K562 (cell line): ENCODE measurements around the gene SPEG. TPM values are rescaled to one million over a fixed set of nuclear protein-coding genes. Genes with fewer than 3 reads are reported as not detected.

ENCODE experiments used
- ATAC-seq: fragments of 200-7000 bp; cut with Tn5 transposase; 3 replicates; pipeline ENCODE4 v1.9.1; 2020; ENCODE audit warnings: moderate library complexity
- BruUV-seq: library from RNA; stranded (reverse); fragments of 400-500 nt; replicated peaks from 2 replicates; lab custom pipeline; 2021; lab: Mats Ljungman, UMichigan
- CTCF ChIA-PET: fragments of 300-600 bp; formaldehyde crosslinking; extraction: SDS; loops from one replicate; lab custom pipeline; 2021; ENCODE audit warnings: low intra/inter-chr PET ratio; lab: Yijun Ruan, JAX
- POLR2A ChIA-PET: fragments of 300-600, 350-650 bp; sonication (Branson Sonifier 250); formaldehyde crosslinking; extraction: SDS; loops from one replicate; lab custom pipeline; 2021; ENCODE audit warnings: antibody characterized with exemption, inconsistent platforms; lab: Yijun Ruan, JAX
- DNase-seq, 4 experiments: peaks; one replicate each; pipeline versions ENCODE4 v3.0.0 to v3.0.0-alpha.2; 2011 to 2018; ENCODE audit warnings: low spot score in 3 of 4, mixed read lengths in 3 of 4; ENCODE audit errors: extremely low read depth in 1 of 4
- FAIRE-seq: peaks from 2 replicates; lab custom pipeline; 2011; peaks lifted over from hg19 to GRCh38; lab: Jason Lieb, UNC
- H2AFZ ChIP-seq: 2 replicates; pipeline ENCODE4 v1.6.0; 2011; ENCODE audit warnings: low read depth, low read length, control low read depth, inconsistent platforms
- H3K27ac ChIP-seq: fragments of 200-600 bp; 3 replicates; pipeline ENCODE4 v1.8.0; 2011; ENCODE audit warnings: low read depth, mild to moderate bottlenecking, control low read depth, inconsistent platforms, low read length, moderate library complexity, mixed read lengths; ENCODE audit errors: extremely low read depth
- H3K27me3 ChIP-seq, 2 experiments: fragments of 300-600 bp in 1 of 2; 2 replicates in 1 of 2; 3 replicates in 1 of 2; pipeline versions ENCODE4 v1.6.0 to v1.8.0; 2011; ENCODE audit warnings: inconsistent platforms in 2 of 2, low read length in 2 of 2, mild to moderate bottlenecking in 1 of 2, mixed read lengths in 1 of 2, moderate library complexity in 1 of 2; ENCODE audit not compliant: control insufficient read depth in 2 of 2, insufficient read depth in 2 of 2
- H3K36me3 ChIP-seq: fragments of 300-600 bp; 3 replicates; pipeline ENCODE4 v1.8.0; 2011; ENCODE audit warnings: mild to moderate bottlenecking, low read length, inconsistent platforms; ENCODE audit not compliant: control insufficient read depth, insufficient read depth
- H3K4me1 ChIP-seq, 2 experiments: fragments of 200-600 bp in 1 of 2; replicated peaks in 1 of 2; 2 replicates in 1 of 2; 3 replicates in 1 of 2; pipeline versions ENCODE4 v1.5.1 to v1.8.0; 2011; ENCODE audit warnings: inconsistent platforms in 2 of 2, low read length in 2 of 2, mild to moderate bottlenecking in 1 of 2, mixed read lengths in 1 of 2, moderate library complexity in 1 of 2; ENCODE audit not compliant: control insufficient read depth in 2 of 2, insufficient read depth in 2 of 2
- H3K4me2 ChIP-seq: 2 replicates; pipeline ENCODE4 v1.6.1; 2011; ENCODE audit warnings: low read length, control low read depth, inconsistent platforms, mixed read lengths; ENCODE audit not compliant: insufficient read depth
- H3K4me3 ChIP-seq: fragments of 200-600 bp; sonication (generic), shearing (Covaris generic); 2 replicates; pipeline ENCODE4 v1.5.1; 2016; ENCODE audit warnings: control low read depth, inconsistent platforms
- H3K79me2 ChIP-seq: fragments of 200-600 bp; 3 replicates; pipeline ENCODE4 v1.8.0; 2011; ENCODE audit warnings: low read length, inconsistent platforms; ENCODE audit not compliant: control insufficient read depth, insufficient read depth
- H3K9ac ChIP-seq, 2 experiments: 2 replicates each; pipeline versions ENCODE4 v1.6.0 to v1.6.1; 2011; ENCODE audit warnings: low read depth in 2 of 2, low read length in 2 of 2, control low read depth in 1 of 2, inconsistent platforms in 1 of 2, mild to moderate bottlenecking in 1 of 2, mixed read lengths in 1 of 2; ENCODE audit not compliant: insufficient read depth in 1 of 2
- H3K9me1 ChIP-seq: one replicate; pipeline ENCODE4 v1.6.0; 2011; ENCODE audit warnings: inconsistent platforms, mild to moderate bottlenecking, low read length, moderate library complexity; ENCODE audit not compliant: control insufficient read depth, insufficient read depth
- H3K9me3 ChIP-seq: replicated peaks from 2 replicates; pipeline ENCODE4 v1.5.1; 2011; ENCODE audit warnings: low read depth, low read length, inconsistent platforms; ENCODE audit not compliant: control insufficient read depth, insufficient read depth
- H4K20me1 ChIP-seq: replicated peaks from 2 replicates; pipeline ENCODE4 v1.6.1; 2011; ENCODE audit warnings: low read length, inconsistent platforms, mixed read lengths; ENCODE audit not compliant: control insufficient read depth, insufficient read depth
- DMBX1 ChIP-seq: fragments of 250-450 bp; sonication (Bioruptor Pico); IDR thresholded peaks from 2 replicates; pipeline ENCODE4 v1.8.0; 2022; ENCODE audit warnings: inconsistent platforms, mild to moderate bottlenecking, moderate library complexity, borderline replicate concordance
- FOSL1 ChIP-seq: fragments of 200-800 bp; sonication (Bioruptor generic); conservative IDR thresholded peaks from 2 replicates; pipeline ENCODE4 v1.6.1; 2016; ENCODE audit warnings: missing genetic modification characterization, missing compliant biosample characterization
- KHSRP ChIP-seq: fragments of 450-650 bp; IDR thresholded peaks from 2 replicates; pipeline ENCODE4 v1.6.1; 2017
- NKRF ChIP-seq: fragments of 450-650 bp; IDR thresholded peaks from 2 replicates; pipeline ENCODE4 v1.6.1; 2016; ENCODE audit warnings: borderline replicate concordance
- ZNF395 ChIP-seq: fragments of 200-800 bp; sonication (Bioruptor generic); IDR thresholded peaks from 2 replicates; pipeline ENCODE4 v1.6.1; 2017; ENCODE audit warnings: missing genetic modification characterization, missing compliant biosample characterization
- WGBS: fragments of 100-300 bp; shearing (Covaris generic); methylation state at CpG from one replicate; pipeline ENCODE4 v1.1.6; 2016; ENCODE audit warnings: low coverage, mixed read lengths; ENCODE audit not compliant: insufficient coverage; ENCODE audit errors: missing lambda C conversion rate; 5-methylcytosine and 5-hydroxymethylcytosine counted together
- in situ Hi-C: fragments of 300-500 bp; cut with MboI; formaldehyde crosslinking; loops from 4 replicates; pipeline ENCODE4 v1.15.0; 2018; ENCODE audit warnings: inconsistent platforms, mixed read lengths
- intact Hi-C: fragments of 100-400 bp; cut with micrococcal nuclease; formaldehyde crosslinking; loops from 2 replicates; pipeline ENCODE4 v1.14.2; 2022
- polyA plus RNA-seq, 8 experiments: library from polyadenylated mRNA; depleted of rRNA in 4 of 8; stranded (reverse) in 5 of 8; unstranded in 3 of 8; fragments of >200 nt; fragmentation: Nextera tagmentation in 2 of 8; fragmentation: Illumina TruSeq in 1 of 8; extraction: Ambion mirVana in 2 of 8; extraction: Trizol in 1 of 8; gene quantifications; 2 replicates each; pipeline versions ENCODE4 v1.2.1 to v1.2.3, GENCODE V29; 2011 to 2014; ENCODE audit warnings: inconsistent platforms in 1 of 8, missing spikeins in 1 of 8
- total RNA-seq, 7 experiments: library from RNA; depleted of rRNA in 6 of 7; stranded (reverse); fragments of >200 nt in 6 of 7; fragmentation: Illumina TruSeq in 2 of 7; extraction: Trizol in 2 of 7; gene quantifications; 2 replicates each; pipeline versions ENCODE4 v1.2.1 to v1.2.3, GENCODE V29; 2011 to 2021; ENCODE audit warnings: low replicate concordance in 1 of 7

The SPEG gene
- total and polyA plus RNA-seq, 9 of the 15 experiments (the other 6 are each of a cell fraction or from before 2014, with no cell fraction given) = 0.49 to 8.7 (median 3.0) TPM

- peaks cover 7 to 44% of the 10 kb centered on the region in 2 experiments; a peak in 4 of 5 replicates for H3K4me1 ChIP-seq
- no peak overlapping the region for H3K27ac ChIP-seq
- no peak overlapping the region for H2AFZ ChIP-seq
- no peaks in the 10 kb centered on the region for H3K36me3 ChIP-seq
- H3K9me3 ChIP-seq = no peaks in the 10 kb centered on the region
- H3K4me3 ChIP-seq = no peak overlapping the region
- no peaks in the 10 kb centered on the region for H4K20me1 ChIP-seq
- no peaks in the 10 kb centered on the region for H3K27me3 ChIP-seq
- intact Hi-C loops (no loop called here), in situ Hi-C loops (loop anchor here (5.0 kb wide), 1 partner anchor 37 kb away; no protein-coding TSS in a partner anchor)
- H3K9me1 ChIP-seq = no peaks in the 10 kb centered on the region
- H3K4me2 ChIP-seq = no peak overlapping the region
- no peaks in the 10 kb centered on the region for H3K79me2 ChIP-seq
- TF ChIP-seq KHSRP (no peak), DMBX1 (no peak), FOSL1 (tag) (no peak), ZNF395 (no peak), NKRF (no peak)
- no peak overlapping the region for H3K9ac ChIP-seq
- 17% methylated on average over 1 of the region's 6 CpGs for WGBS
- no peak for ATAC-seq
- no peak for FAIRE-seq
- POLR2A ChIA-PET = interaction anchor here (0.9 kb wide), 1 partner anchor 16 kb away, joined by 3 read pairs; no protein-coding TSS in a partner anchor
- CTCF ChIA-PET = no interaction called here
- no peak for DNase-seq
- BruUV-seq = no TSS peak
Observed at GRCh38 chr2:219439506-219439905, 4.9 kb downstream of the SPEG start.
